HUES48 (cell line): Measurements from ENCODE around the gene ZNF526.

Experiments used
- H3K27ac ChIP-seq: one replicate; pipeline ENCODE4 v1.7.0; 2013; ENCODE audit warnings: low read depth, low read length, inconsistent platforms
- H3K27me3 ChIP-seq: 2 replicates; pipeline ENCODE4 v1.6.1; 2013; ENCODE audit warnings: mild to moderate bottlenecking, low read length; ENCODE audit not compliant: control insufficient read depth, insufficient read depth
- H3K36me3 ChIP-seq: 2 replicates; pipeline ENCODE4 v1.6.1; 2013; ENCODE audit warnings: low read length; ENCODE audit not compliant: control insufficient read depth, insufficient read depth
- H3K4me1 ChIP-seq: 2 replicates; pipeline ENCODE4 v1.6.1; 2013; ENCODE audit warnings: mild to moderate bottlenecking, low read length; ENCODE audit not compliant: control insufficient read depth, insufficient read depth
- H3K4me3 ChIP-seq: 2 replicates; pipeline ENCODE4 v1.5.1; 2013; ENCODE audit warnings: mild to moderate bottlenecking, low read depth, low read length
- H3K9ac ChIP-seq: 2 replicates; pipeline ENCODE4 v1.6.1; 2013; ENCODE audit warnings: mild to moderate bottlenecking, low read depth, low read length, moderate library complexity
- H3K9me3 ChIP-seq: 2 replicates; pipeline ENCODE4 v1.6.1; 2013; ENCODE audit warnings: low read length; ENCODE audit not compliant: control insufficient read depth, insufficient read depth

The ZNF526 gene

GRCh38 chr19:42207767-42208271, 12.3 kb upstream of the ZNF526 start:
- no peak overlapping the region for H3K9ac ChIP-seq
- no peak overlapping the region for H3K27ac ChIP-seq
- H3K4me1 ChIP-seq = peaks cover 4% of the 10 kb centered on the region
- peaks cover 72% of the 10 kb centered on the region for H3K36me3 ChIP-seq
- H3K9me3 ChIP-seq = no peaks in the 10 kb centered on the region
- H3K4me3 ChIP-seq = no peak overlapping the region
- no peaks in the 10 kb centered on the region for H3K27me3 ChIP-seq

- H3K27me3 ChIP-seq = no peaks in the 10 kb centered on the region
- no peaks in the 10 kb centered on the region for H3K9me3 ChIP-seq
- peaks cover 4% of the 10 kb centered on the region for H3K4me1 ChIP-seq
- H3K4me3 ChIP-seq = no peak overlapping the region
- no peak overlapping the region for H3K27ac ChIP-seq
- H3K36me3 ChIP-seq = peaks cover 72% of the 10 kb centered on the region
- H3K9ac ChIP-seq = no peak overlapping the region
Observed at GRCh38 chr19:42208612-42209011, 11.5 kb upstream of the ZNF526 start.

GRCh38 chr19:42212886-42213285, 7.2 kb upstream of the ZNF526 start:
- Histone ChIP-seq H3K36me3 (peaks cover 67% of the 10 kb centered on the region), H3K27ac (no peak overlapping the region), H3K27me3 (no peaks in the 10 kb centered on the region), H3K9me3 (no peaks in the 10 kb centered on the region), H3K4me1 (0 out of 2 replicates have a peak, but pooled peaks cover 10% of the 10 kb centered on the region), H3K4me3 (no peak overlapping the region), H3K9ac (no peak overlapping the region)

GRCh38 chr19:42214810-42215485, 5.2 kb upstream of the ZNF526 start:
- Histone ChIP-seq H3K9ac (no peak overlapping the region), H3K36me3 (peaks cover 46% of the 10 kb centered on the region), H3K4me1 (peaks cover 20% of the 10 kb centered on the region; the same call in 1 of the 2 replicates), H3K27ac (no peak overlapping the region), H3K9me3 (no peaks in the 10 kb centered on the region), H3K4me3 (no peak overlapping the region), H3K27me3 (no peaks in the 10 kb centered on the region)

GRCh38 chr19:42216653-42217519, 3.2 kb upstream of the ZNF526 start:
- H3K4me1 ChIP-seq = peaks cover 20% of the 10 kb centered on the region
- H3K36me3 ChIP-seq = peaks cover 35% of the 10 kb centered on the region
- no peaks in the 10 kb centered on the region for H3K27me3 ChIP-seq
- peak overlapping the region; percentile 99 for H3K27ac ChIP-seq
- peak overlapping the region; percentile 84 for H3K4me3 ChIP-seq
- peak overlapping the region; percentile 77 for H3K9ac ChIP-seq
- H3K9me3 ChIP-seq = no peaks in the 10 kb centered on the region

GRCh38 chr19:42217520-42218437, 2.3 kb upstream of the ZNF526 start, which contains the start of gene DEDD2:
TSS of gene DEDD2 (minus strand) at chr19:42217677. CDS start at chr19:42217007, 670 bp downstream.
- peaks cover 20% of the 10 kb centered on the region for H3K4me1 ChIP-seq
- no peaks in the 10 kb centered on the region for H3K9me3 ChIP-seq
- H3K4me3 ChIP-seq = peak within 1 kb of the TSS; percentile 84
- H3K27me3 ChIP-seq = no peaks in the 10 kb centered on the region
- H3K36me3 ChIP-seq = peaks cover 36% of the 10 kb centered on the region
- H3K27ac ChIP-seq = peak within 1 kb of the TSS; percentile 99
- peak within 1 kb of the TSS; percentile 77 for H3K9ac ChIP-seq

GRCh38 chr19:42220751-42221097, 612 bp downstream of the ZNF526 start:
- H3K9me3 ChIP-seq = no peaks in the 10 kb centered on the region
- H3K27me3 ChIP-seq = no peaks in the 10 kb centered on the region
- peak overlapping the region; percentile 88 for H3K4me3 ChIP-seq
- H3K27ac ChIP-seq = peak overlapping the region; percentile 83
- H3K36me3 ChIP-seq = peaks cover 26% of the 10 kb centered on the region
- peaks cover 19% of the 10 kb centered on the region for H3K4me1 ChIP-seq
- H3K9ac ChIP-seq = peak overlapping the region; percentile 44

GRCh38 chr19:42224940-42225717, 5.0 kb downstream of the ZNF526 start:
- H3K4me1 ChIP-seq = no peaks in the 10 kb centered on the region; the same call in 1 of the 2 replicates
- no peaks in the 10 kb centered on the region for H3K9me3 ChIP-seq
- H3K27ac ChIP-seq = no peak overlapping the region
- no peaks in the 10 kb centered on the region for H3K27me3 ChIP-seq
- H3K9ac ChIP-seq = no peak overlapping the region
- H3K36me3 ChIP-seq = peaks cover 55% of the 10 kb centered on the region
- no peak overlapping the region for H3K4me3 ChIP-seq

GRCh38 chr19:42225718-42226292, 5.7 kb downstream of the ZNF526 start:
- H3K9ac ChIP-seq = no peak overlapping the region
- H3K4me1 ChIP-seq = no peaks in the 10 kb centered on the region; the same call in 1 of the 2 replicates
- no peak overlapping the region for H3K4me3 ChIP-seq
- no peak overlapping the region for H3K27ac ChIP-seq
- H3K36me3 ChIP-seq = peaks cover 60% of the 10 kb centered on the region
- H3K9me3 ChIP-seq = no peaks in the 10 kb centered on the region
- H3K27me3 ChIP-seq = no peaks in the 10 kb centered on the region
